Fibroblast of villous mesenchyme (primary cell): Measurements from ENCODE around the gene PPM1K. TPM values are rescaled to one million over a fixed set of nuclear protein-coding genes. Genes with fewer than 3 reads are reported as not detected.
A peak's percentile ranks its signal among the peaks of the same experiment; 100 is the strongest.

Experiments
- DNase-seq: peaks from one replicate; pipeline ENCODE4 v3.0.0-alpha.2; 2010; ENCODE audit warnings: low read depth
- H3K4me3 ChIP-seq: 2 replicates; pipeline ENCODE4 v1.5.1; 2011; ENCODE audit warnings: low read depth, mild to moderate bottlenecking, low read length
- small RNA-seq: library from RNA; depleted of rRNA; stranded (forward); fragments of <200 nt; gene quantifications from one replicate; pipeline ENCODE3, GENCODE V24; 2012
- total RNA-seq: library from RNA; depleted of rRNA; stranded (reverse); fragments of >200 nt; gene quantifications from 2 replicates; pipeline ENCODE4 v1.2.3, GENCODE V29; 2012
- TF ChIP-seq, protein P1 (sequence below): IDR thresholded peaks from 2 replicates; pipeline ENCODE4 v1.5.1; 2012; ENCODE audit warnings: low read depth, mild to moderate bottlenecking, low read length; ENCODE audit not compliant: insufficient read depth

Gene PPM1K
- total RNA-seq, 1 donor = 38.4 TPM

DNA sequence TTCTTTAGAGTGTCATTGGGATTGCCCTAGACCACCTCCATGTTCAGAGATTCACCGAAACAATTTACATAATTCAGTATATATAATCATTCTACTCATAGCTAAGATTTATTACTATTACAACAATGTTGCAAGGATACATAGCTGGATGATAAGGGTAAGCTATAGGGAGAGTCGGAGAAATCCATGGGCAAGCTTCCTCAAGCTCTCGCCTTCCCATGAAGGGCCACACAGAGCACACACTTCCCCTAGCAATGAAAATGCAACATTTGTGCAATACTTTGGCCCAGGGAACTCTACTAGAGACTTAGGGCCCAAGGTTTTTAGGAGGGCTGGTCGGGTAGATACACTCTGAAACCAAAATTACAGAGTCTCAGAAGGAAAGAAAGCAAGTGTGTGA, 76.2 kb downstream of the PPM1K start:
- no peak overlapping the region for H3K4me3 ChIP-seq
- peak; percentile 76 for DNase-seq
- TF ChIP-seq, protein P1, sequence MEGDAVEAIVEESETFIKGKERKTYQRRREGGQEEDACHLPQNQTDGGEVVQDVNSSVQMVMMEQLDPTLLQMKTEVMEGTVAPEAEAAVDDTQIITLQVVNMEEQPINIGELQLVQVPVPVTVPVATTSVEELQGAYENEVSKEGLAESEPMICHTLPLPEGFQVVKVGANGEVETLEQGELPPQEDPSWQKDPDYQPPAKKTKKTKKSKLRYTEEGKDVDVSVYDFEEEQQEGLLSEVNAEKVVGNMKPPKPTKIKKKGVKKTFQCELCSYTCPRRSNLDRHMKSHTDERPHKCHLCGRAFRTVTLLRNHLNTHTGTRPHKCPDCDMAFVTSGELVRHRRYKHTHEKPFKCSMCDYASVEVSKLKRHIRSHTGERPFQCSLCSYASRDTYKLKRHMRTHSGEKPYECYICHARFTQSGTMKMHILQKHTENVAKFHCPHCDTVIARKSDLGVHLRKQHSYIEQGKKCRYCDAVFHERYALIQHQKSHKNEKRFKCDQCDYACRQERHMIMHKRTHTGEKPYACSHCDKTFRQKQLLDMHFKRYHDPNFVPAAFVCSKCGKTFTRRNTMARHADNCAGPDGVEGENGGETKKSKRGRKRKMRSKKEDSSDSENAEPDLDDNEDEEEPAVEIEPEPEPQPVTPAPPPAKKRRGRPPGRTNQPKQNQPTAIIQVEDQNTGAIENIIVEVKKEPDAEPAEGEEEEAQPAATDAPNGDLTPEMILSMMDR = no peak

Small RNAs within 50 kb of the gene (small RNA-seq; reads per million reads assigned to genes)
- gene RF00019 = not detected
- not detected for gene RNU6-1298P

Other genes with a start within 250 kb of the PPM1K start
- gene ABCG2, start 125.9 kb downstream of the PPM1K start, total RNA-seq = 2.2 and 3.5 TPM in 2 replicates
- 8.7 and 12.5 TPM in 2 replicates for gene HERC6, start 94.3 kb upstream of the PPM1K start, total RNA-seq
- gene HERC5, start 172.6 kb upstream of the PPM1K start, total RNA-seq = 0.64 and 0.86 TPM in 2 replicates
- gene PYURF, start 239.2 kb upstream of the PPM1K start, total RNA-seq = 91.1 and 91.8 TPM in 2 replicates